ENCODE measurements around the gene COMMD3.
A peak's percentile ranks its signal among the peaks of the same experiment; 100 is the strongest.
"Not testable (repeated sequence)": the region's sequence is repeated elsewhere in the genome, so short reads cannot be mapped to it uniquely, and the experiment has no call there.

The COMMD3 gene

DNA sequence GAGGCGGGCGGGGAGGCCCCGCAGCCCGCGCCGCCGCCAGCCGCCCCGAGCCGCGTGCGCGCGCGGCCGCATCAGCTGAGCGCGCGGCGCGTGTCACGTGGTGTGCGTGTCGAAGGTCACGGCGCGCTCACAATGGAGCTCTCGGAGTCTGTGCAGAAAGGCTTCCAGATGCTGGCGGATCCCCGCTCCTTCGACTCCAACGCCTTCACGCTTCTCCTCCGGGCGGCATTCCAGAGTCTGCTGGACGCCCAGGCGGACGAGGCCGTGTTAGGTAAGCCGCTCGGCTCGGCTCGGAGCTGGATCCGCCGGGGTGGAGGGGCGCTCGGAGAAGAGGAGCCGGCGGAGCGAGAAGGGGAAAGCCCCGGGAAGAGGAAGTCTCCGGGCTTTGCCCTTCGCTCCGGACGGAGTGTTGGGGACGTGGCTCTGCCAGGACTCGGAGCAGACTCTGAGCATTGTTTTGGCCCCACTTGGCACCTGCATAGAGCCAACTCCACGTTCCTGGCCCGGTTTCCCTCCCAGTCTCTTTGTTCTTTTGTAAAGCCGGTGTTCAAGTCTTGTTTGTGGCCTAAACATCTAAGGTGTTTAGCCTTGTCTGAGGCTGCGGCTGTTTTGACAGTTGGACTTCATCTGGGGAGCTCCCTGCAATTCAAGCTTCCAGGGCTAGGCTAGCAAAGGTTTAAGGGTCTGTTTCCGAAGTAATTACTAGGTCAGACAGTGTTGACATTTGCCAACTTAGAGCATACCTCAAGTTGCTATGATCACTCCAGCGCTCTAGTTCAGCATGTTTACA is at the start of gene COMMD3:
TSS of gene COMMD3 (plus strand) at position 103 of the 790 bp plus-strand sequence. CDS start at position 133, 30 bp downstream.
- DNase-seq (ENCODE audit: low read depth): peak; percentile 69

GRCh38 chr10:22268503-22268902 is 47.7 kb upstream of the COMMD3 start:
- no peak for DNase-seq (ENCODE audit: low read depth)

GRCh38 chr10:22271786-22272185 is 44.4 kb upstream of the COMMD3 start:
- DNase-seq (ENCODE audit: low read depth): no peak

DNA sequence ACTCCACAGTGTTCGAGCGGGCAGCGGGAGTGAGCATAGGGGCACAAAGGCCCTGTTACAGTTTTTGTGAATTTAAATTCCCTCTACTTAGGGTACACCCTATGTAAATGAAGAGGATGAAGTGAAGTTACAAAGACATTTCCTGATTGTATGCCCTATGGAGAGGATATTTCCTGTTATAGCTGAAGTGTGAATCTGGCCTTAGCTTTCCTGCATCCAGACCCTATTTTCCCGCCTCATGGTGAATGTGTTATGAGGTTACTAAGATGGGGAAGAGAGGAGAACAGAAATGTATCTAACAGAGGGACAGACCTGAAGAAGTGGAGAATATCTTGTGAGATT is 37.8 kb upstream of the COMMD3 start:
- no peak for DNase-seq (ENCODE audit: low read depth)

GRCh38 chr10:22280078-22280477 is 36.1 kb upstream of the COMMD3 start:
- DNase-seq (ENCODE audit: low read depth): no peak

DNA sequence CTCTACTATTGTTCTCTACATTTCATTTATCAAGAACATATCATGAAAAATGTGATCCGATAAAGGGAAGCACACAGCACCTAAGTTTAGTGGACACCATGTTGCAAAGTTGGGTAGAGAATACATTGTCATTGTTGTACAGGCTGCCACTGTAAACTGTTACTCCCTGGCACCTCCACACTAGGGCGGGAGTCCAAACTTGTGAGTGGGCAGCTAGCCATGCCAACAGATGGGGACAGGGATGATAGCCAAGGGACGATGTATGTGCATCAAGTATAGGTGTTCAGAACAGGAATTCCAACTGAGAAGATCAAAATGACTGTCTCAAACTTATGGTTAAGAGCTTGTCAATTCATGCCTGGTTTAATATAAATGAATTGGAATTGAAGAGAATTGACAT is 31.1 kb upstream of the COMMD3 start:
- DNase-seq (ENCODE audit: low read depth): no peak

GRCh38 chr10:22293747-22294404 is 22.3 kb upstream of the COMMD3 start:
- no peak for DNase-seq (ENCODE audit: low read depth)

DNA sequence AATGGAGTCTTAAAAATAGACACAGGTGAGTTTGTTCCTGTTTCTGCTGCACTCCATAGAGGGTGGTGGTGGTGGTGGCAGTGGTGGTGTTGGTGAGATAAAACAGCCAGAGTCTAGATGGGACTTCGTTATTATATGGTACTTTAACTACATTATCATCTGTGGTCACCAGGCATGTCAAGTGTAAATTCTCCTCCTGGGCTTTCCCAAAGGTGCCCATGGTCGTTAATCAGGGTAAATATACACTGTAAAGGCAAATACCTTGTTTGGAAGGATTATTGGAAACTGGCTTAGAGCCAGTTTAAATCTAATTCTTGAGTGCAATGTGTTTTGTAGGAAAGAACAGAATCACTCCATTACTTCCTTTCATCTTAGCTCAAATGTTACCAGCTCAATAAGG is 21.5 kb upstream of the COMMD3 start:
- DNase-seq (ENCODE audit: low read depth): no peak

GRCh38 chr10:22301193-22301592 is 15.0 kb upstream of the COMMD3 start:
- no peak for DNase-seq (ENCODE audit: low read depth)

- DNase-seq (ENCODE audit: low read depth): no peak
Observed at GRCh38 chr10:22303461-22303860, 12.7 kb upstream of the COMMD3 start.

DNA sequence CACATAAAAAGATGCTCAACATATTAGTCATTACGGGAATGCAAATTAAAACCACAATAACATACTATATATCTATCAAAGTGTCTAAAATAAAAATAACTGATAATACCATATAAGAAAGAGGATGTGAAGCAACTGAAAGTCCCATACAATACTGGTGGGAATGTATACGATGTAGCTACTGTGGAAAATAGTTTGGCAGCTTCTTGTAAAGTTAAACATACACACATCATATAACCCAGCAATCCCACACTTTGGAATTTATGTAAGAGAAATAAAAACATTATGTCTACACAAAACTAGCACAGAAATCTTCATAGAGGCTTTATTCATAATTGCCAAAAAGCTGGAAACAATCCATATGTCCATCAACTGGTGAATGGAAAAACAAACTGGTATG is 10.5 kb upstream of the COMMD3 start:
- DNase-seq (ENCODE audit: low read depth): no peak

- no peak for DNase-seq (ENCODE audit: low read depth)
Observed at GRCh38 chr10:22308390-22308789, 7.8 kb upstream of the COMMD3 start.

GRCh38 chr10:22309180-22310000 is 6.8 kb upstream of the COMMD3 start:
- no peak for DNase-seq (ENCODE audit: low read depth)

DNA sequence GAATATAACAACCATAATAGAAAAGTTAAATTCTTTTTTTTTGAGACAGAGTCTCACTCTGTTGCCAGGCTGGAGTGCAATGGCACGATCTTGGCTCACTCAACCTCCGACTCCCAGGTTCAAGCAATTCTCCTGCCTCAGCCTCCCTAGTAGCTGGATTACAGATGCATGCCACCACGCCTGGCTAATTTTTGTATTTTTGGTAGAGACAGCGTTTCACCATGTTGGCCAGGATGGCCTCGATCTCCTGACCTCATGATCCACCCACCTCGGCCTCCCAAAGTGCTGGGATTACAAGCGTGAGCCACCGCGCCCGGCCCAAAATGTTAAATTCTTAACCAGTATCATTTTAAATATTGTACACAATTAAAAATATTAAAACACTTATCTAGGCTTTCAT is 6.2 kb upstream of the COMMD3 start:
- not testable (repeated sequence) for DNase-seq (ENCODE audit: low read depth)

DNA sequence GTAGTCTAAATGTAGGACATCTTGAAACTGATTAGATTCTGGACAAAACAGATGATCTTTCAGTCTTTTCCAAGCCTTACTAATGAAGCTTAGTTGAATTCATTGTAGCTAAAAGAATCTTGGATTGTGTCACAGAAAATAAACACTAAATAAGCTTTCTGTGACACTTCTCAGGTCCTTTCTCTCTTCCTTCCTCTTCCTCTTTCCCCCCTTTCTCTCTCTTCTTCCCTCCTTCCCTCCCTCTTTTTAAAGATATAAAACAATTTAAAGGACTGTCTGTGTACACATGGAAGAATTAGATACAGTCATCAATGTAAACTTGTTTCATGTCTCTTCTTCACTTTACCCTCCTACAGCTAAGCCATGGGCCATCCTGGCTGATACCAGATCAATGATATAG is 5.3 kb upstream of the COMMD3 start:
- DNase-seq (ENCODE audit: low read depth): no peak

- no peak for DNase-seq (ENCODE audit: low read depth)
Observed at GRCh38 chr10:22314852-22315251, 1.3 kb upstream of the COMMD3 start.

DNA sequence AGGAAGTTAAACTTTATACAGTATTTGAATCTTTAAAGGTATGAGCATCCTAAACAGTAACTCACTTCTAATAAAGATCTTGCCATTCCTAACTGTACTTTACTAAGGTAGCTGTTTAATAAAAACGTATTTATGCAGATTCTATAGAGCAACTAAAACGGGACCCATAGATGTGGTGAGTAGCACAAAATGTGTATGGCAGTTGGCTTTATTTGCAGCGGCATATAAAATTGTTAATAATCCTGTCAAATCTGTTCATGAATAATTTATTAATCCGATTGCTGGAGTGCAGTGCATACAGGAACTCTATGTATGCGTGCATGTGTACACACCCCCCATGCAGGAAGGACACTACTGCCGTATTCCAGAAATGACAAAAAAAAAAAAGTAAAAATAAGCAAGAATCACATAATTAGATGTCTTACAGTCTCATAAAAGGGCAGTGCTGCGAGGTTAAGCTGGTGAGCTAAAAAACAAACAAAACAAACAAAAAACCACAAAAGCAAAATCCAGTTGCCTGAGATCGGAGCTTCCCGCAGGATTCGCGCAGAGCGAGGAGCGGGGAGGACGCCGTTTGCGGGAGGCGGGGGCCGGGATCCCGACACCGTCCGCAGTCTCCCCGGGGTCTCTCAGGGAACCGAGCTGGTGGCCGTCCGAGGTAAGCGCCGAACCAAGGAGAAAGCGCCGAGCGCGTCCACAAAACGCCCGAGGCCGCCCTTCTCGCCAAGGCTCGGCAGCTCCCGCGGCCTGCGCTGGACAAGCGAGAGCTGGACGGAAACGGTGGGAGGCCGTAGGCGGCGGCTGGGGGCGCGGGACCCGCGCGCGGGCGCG is 518 bp upstream of the COMMD3 start:
- DNase-seq (ENCODE audit: low read depth): no peak

DNA sequence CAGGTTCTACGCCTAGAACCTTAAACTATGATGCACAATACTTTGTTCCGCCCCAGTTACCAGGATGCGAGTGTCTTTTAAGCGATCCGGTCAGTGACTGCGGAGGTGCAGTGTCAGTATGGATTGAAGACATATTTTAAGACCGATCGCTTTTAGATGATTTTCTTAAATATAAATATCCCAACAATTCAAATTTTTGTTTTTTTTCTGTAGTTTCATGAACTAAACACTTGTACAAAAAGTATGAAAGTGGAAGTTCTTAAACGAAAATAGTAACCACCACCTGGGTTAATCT is 835 bp downstream of the COMMD3 start:
- no peak for DNase-seq (ENCODE audit: low read depth)

GRCh38 chr10:22317771-22318565 is 1.8 kb downstream of the COMMD3 start:
- no peak for DNase-seq (ENCODE audit: low read depth)

DNA sequence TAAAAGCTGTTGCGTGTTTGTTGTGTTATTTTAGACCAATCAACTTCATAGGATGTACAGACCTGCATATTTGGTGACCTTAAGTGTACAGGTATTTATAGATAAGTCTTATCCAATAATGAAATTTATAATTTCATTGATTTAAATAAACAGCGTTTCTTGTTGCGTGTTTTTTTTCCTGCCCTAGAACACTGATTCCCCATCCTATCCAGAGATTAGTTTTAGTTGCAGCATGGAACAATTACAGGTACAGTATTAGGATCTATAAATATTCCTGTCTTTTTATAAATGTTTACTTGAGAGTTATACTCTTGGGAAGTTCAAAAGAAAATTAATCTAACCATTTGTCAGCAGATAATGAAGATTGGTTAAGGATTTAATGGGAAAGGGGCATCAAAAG is 2.6 kb downstream of the COMMD3 start:
- no peak for DNase-seq (ENCODE audit: low read depth)

DNA sequence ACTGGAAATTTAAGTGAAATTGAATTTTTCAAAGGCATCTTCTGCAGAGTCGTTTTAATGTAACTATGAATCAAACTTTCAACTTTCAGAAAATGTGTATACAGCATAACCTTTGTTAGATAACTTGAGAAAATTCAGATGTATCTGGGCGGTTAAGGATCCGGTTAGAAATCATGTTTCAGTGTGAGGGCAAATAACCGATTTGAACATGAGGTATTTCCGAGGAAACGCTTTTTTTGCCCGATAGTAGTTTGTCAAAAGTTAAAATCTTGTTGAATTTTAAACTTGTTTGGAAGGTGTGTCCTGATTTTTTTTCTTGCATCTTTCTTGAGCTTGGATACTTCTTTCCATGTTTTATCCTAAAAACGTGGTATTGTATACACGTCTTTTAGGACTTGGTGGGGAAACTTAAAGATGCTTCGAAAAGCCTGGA is 3.4 kb downstream of the COMMD3 start:
- no peak for DNase-seq (ENCODE audit: low read depth)

Data from stimulated activated CD8-positive, alpha-beta memory T cell treated with anti-CD3 and anti-CD28 coated beads, Interleukin-12 subunit alpha, Interleukin-12 subunit beta, amount 100 ng/mL, for 4 hours (primary cell).